Stimulated activated CD4-positive, alpha-beta T cell treated with anti-CD3 and anti-CD28 coated beads, Interleukin-2, amount 100 ng/mL, for 48 hours (primary cell): Measurements from ENCODE around the gene PIP5K1C.
"Not testable (repeated sequence)": the region's sequence is repeated elsewhere in the genome, so short reads cannot be mapped to it uniquely, and the experiment has no call there.

ENCODE experiments used
- DNase-seq, 2 donors: peaks; one replicate each; pipeline ENCODE4 v3.0.0-alpha.2; 2020

PIP5K1C gene

DNA sequence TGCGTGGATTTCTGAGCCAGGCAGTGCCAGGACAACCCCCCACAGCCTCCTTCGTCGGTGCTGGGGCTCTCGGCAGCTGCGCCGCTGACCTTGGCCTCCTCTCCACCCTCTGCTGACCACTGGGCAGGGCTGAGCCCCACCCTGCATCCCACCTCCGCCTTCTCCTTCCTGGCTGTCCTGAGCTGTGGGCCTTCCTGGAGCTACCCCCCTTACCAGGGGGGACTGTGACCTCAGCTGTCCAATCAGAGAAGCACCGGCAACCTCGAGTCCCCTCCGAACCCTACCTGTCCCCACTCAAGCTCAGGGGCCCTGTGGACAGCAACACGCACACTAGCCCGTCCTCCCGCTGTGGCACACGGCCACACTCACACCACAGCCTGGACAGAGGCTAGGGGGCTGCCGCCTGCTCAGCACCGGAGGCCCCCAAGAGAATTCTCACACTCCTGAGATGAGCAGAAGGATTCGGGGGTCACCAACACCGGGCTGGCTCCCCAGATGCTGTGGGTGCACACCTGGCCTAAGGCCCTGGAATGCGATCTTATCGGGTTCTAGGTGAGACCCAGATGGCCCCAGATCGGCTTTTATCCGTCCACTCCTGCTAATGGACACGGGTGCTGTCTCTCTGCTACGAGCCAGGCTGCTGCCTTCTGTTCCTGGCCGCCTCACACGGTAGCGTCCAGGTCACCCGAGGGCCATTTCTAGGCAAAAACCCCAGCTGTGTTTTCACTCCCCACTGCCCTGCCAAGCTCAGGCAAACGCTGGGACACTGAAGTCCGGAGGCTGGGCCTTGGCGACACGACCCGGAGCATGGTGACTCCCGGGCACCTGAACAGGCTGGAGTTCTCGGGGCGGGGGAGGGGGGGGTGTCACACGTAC is 41.2 kb downstream of the PIP5K1C start:
- no peak for DNase-seq

DNA sequence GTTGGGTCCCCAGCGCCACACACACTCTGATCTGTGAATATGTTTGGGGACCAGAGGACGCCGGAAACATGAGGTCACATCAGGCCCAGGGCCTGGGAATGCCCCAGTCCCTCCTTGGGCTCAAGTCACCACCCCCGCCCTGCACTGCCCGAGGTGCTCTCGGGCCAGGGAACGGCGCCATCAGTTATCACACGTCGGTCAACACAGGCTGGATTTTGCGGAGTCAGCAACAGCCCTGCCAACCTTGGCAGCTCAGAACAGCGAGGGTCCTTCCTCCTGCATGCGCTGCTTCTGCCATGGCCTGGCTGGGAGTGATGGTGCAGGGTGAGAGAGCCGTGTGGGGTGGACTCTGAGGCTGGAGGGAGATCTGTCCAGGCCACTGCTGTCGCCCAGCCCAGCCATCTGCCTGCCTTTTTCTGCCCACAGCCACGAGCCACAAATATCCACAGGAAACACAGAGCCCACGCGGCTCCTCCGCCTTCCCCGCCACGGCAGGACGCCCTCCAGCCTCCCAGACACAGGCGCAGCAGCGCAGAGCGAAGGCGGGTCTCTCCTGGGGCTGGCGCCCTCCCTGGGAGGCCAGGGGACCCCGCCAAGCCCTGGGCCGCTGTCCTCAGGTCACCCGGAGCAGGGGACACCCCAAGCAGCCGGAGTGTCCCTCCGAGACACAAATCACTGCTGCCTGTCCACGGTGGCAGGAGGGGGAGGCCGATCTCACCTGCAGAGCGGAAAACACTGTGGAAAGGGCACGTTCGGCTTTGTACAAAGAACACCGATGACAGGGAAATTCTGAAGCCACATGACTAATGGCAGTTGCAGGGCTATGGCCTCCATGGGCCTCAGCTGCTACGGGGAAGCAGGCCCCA is 42.0 kb downstream of the PIP5K1C start:
- DNase-seq: no peak

DNA sequence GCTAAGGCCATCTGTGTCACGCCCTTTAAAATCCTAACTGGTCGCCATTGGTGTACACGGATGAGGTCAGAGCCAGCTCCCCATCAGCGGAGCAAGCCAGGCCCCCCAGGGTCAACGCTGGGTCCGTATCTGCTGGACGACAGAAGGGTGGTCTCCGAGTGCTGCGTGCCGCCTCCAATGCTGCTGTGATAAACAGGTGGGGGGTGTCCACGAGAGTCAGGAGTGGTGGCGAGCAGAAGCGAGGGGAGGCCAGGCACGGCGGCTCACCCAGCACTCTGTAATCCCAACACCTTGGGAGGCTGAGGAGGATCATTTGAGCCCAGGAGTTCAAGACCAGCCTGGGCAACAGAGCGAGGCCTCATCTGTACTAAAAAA is 42.9 kb downstream of the PIP5K1C start:
- no peak for DNase-seq

DNA sequence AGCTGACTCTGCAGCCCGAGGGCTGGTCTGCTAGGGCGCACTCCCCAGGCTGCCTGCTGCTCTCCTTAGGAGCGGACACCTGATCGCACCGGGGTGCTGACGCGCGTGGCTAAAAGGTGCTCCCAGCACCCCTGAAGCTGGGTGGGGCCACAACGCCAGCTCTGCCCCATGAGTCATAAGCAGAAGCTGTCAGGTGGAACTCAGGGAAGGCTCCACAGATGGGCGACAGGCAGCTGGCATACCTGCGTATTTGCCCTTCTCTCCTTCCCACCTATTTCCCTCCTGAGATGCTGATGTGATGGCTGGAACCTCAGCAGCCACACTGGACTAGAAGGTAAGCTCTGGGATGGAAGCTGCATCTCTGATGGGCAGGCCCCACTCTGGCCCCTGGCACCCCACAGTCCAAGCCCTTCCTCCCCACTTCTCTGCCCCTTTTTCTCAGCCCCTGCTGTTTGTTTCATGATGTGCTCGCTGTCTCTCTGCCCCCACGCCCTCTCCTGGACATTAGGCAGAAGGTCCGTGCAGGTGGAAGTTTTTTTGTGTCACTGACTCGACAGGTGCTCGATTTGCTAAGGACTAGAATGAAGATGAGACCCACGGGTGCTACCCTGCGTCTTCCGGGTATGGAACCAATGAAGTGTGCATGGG is 43.4 kb downstream of the PIP5K1C start:
- DNase-seq: no peak

- DNase-seq: no peak
Measured at GRCh38 chr19:3656073-3656746, 44.1 kb downstream of the PIP5K1C start.

DNA sequence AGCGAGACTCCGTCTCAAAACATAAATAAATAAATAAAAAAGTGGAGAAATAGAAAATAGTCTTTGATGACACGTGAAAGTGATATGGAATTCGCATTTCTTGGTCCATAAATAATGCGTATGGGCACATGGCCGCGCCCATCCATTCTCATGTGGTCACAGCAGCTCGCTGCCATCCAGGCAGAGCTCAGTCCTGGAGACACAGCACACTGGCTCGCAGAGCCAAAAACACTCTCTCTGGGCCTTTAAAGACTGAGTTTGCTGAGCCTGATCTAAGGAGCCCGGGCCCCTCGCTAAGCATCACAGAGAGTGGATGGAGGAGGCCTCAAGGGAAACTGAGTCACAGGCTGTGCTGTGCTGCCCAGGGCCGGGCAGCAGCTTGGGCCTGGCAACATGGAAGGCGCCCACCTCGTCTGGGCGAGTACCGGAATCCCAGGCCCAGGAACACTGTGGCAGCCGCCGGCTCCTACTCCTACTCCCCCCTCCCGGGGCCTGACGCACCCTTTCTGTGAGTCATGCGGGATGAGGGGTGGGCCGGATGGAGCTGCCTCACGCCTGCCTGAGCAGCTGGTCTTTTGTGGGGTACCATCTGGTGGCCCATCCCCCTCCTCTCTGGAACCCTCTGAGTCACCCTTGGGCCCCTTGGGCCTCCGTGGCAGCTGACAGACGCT is 44.7 kb downstream of the PIP5K1C start:
- DNase-seq: no peak

DNA sequence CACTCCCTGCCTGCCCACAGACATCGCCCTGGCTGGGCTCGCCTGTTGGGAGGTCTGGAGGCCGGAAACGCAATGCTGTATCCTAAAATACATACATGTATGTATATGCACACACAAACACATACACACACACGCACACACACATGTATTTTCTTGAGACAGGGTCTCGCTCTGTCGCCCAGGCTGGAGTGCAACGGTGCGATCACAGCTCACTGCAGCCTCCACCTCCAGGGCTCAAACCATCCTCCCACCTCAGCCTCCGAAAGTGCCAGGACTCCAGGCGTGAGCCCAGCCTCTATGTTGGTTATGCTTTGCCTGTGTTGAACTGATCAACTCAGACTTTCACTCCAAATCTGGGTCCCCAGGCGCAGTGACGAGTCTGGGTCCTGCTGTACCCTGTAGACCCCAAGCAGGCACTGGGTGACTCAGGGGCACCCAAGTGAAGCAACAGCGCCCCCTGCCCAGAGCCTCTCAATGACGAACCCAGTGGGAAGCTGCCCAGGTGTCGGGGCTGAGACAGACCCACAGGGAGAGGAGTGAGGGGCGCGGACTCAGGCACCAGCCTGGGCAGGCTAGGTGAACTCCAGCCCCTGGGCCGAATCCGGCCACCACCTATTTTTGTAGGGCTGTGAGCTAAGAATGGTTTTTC is 46.3 kb downstream of the PIP5K1C start:
- DNase-seq: no peak

DNA sequence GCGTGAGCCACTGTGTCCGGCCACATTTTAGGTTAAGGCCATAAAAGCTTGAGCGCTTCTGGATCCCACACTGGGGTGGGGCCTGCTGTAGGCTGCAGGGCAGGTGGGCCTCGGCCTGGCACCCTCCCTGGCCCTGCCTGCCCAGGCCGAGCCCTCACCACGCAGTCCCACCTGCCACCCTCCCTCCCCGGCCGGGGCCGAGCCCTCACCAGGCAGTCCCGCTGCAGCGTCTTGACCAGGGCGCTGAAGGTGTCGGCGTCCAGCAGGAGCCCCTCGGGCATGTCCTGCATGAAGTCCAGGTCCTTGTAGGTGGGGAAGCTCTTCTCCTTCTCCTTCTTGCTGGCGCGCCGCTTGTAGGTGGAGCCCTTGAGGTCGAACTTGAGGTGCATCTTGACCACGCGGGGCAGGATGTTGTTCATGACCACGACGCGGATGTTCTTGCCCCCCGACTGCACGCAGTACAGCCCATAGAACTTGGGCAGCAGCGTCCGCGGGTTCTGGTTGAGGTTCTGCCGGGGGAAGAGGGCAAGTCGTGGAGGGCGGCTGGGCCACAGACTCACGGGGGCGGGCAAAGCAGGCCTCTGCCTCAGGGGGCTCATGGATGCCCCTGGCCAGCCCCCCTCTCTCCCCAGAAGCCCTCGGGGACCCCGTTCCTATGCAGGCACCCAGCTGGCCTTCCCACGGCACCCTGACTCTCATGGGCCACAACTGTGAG is 47.0 kb downstream of the PIP5K1C start:
- DNase-seq: no peak

DNA sequence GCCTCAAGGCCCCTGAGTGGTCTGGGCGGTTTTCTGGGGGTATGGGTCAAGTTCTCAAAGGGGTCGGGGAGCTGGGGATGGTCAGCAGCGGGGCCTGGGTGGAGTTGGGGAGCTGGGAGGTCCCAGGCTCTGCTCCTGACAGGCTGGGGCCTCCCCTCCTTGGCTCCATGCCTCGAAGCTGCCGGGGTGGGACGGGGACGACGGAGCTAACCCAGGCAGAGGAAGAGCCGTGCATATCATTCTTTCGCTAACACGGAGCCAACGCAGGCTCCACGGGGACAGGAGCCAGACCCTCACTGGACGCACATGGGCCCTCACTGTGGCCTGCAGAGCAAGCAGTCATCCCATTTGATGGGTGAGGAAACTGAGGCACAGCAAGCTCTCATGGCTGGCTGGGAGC is 47.8 kb downstream of the PIP5K1C start:
- DNase-seq: no peak

DNA sequence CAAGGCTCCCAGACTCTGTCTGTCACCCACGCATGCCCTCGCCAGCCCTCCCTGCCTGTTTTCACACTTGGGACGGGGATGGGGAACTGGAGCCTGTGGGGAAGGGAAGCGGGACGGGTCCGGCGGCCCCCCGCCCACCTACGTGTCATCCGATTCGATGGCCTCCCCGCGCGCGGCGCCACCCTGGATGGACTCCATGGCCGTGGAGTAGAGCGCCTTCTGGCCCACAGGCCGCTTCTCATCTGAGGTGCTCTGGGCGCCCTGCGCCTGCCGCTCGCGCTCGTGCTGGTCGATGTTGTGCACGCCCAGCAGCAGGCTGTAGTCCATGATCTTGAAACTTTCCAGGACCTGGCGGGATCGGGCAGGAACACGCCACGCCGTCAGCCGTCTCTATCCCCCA is 48.6 kb downstream of the PIP5K1C start:
- DNase-seq: no peak

DNA sequence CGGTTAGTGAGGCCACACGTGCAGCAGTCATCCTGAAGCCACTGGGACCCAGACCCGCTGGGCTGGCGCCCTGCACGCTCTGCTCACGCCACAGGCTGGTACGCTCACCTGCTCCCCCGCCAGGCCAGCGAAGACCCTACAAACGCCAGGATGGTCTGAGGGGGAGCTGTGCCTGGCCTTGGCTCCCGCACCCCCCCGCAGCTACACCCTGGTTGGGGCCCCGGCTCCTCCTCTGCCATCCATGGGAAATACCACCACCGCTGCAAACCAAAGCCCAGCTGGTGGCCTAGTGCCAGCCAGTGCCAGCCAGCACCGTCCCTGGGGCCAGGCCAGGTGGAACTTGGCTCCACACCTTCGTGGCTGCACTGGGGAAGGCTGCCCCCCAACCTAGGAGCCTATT is 50.4 kb downstream of the PIP5K1C start:
- DNase-seq: no peak

DNA sequence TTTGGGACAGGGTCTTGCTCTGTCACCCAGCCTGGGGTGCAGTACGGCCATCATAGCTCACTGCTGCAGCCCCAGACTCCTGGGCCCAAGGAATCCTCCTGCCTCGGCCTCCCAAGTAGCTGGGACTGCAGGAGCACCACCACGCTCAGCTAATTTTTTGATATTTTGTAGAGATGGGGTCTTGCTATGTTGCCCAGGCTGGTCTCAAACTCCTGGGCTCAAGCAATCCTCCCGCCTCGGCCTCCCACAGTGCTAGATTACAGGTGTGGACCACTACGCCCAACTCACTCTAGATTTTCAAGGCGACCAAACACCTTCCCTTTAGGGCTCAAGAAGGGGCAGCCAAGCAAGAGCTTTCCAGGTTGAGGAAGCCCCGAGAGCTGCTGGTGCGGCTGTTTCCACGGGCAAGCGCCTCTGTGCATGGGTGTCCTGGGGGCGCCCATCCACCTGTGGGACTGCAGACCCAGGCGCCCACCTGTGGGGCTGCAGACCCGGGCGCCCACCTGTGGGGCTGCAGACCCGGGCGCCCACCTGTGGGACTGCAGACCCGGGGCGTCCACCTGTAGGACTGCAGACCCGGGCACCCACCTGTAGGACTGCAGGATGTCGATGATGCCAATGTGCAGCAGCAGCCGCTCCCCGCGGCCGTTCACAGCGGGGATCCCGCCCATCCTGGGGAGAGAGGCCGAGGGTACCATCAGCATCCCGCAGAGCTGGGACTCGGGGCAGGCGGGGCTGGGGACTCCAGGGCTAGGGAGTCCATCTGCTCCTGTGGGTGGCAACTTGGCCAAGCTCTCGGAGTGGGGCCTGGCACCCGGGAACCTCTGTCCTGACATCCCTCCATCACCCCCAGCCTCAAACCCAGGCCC is 52.0 kb downstream of the PIP5K1C start:
- DNase-seq: no peak

GRCh38 chr19:3647102-3647501 is 53.2 kb downstream of the PIP5K1C start:
- DNase-seq: not testable (repeated sequence)

DNA sequence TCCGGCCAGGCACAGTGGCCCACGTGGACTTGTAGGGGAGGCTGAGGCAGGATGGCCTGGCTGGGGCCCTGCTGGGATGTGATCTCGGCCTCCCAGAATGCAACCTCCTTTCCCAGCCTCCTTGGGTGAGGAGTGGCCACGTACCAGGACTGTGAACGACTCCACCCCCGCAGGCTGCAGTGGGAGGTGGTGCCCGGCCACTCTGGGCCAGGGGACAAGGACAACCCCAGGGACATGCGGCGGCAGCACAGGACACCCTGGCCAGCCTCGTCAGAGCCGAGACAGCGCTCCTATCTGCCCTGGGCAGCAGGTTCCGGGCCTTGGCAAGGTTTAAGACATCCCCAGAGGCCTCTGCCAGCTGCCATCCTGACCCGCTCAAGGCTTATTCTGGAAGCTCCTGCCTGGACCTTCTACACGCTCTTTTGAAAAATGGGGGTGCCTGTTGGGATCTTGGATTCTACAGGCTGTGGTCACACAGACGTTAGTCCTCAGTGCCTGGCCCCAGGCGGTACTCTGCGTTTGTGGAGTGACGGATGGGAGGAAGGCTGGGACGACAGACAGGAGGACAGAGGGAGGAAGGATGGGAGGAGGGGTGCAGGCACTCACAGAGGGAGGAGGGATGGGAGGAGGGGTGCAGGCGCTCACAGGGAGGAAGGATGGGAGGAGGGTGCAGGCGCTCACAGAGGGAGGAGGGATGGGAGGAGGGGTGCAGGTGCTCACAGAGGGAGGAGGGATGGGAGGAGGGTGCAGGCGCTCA is 53.8 kb downstream of the PIP5K1C start:
- DNase-seq: no peak

DNA sequence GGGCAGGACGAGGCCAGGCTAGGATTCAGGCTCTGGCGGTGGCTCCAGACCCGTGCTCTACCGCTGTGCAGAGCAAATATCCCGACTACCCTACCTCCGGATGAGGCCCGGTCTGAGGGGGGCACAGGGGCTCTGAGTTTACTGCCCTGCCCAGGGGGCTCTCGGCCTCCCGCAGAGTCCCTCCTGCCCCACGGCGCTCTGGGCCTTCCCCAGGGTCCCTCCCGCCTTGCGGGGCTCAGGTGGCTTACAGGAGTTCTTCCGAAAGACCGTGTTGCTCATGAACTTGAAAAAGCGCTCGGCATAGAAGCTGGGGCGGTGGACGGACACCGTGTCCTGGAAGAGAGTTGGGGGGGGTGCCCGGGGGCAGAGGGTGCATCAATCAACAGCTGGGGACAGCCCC is 54.5 kb downstream of the PIP5K1C start:
- no peak for DNase-seq

DNA sequence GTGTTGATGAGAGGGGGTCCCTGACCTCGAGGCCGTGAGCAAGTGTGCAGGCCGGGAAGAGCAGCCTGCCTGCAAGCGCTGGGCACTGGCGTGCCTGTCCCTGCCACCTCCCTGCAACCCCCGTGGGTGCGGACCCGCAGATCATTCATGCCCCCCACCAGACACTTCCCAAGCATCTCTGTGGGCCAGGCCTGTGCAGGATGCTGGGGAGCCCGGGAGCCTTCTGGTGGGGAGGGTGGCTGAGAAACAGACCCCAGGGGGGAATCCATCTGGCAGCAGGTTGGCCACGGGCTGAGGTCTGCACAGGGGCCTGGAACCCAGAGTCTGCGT is 55.2 kb downstream of the PIP5K1C start:
- DNase-seq: no peak

GRCh38 chr19:3644351-3645066 is 55.8 kb downstream of the PIP5K1C start:
- DNase-seq: no peak

GRCh38 chr19:3643674-3644313 is 56.5 kb downstream of the PIP5K1C start:
- DNase-seq: no peak
